Endodermal cell (in vitro differentiated cells): ENCODE results near the gene HMGXB4. TPM values are rescaled to one million over a fixed set of nuclear protein-coding genes. Genes with fewer than 3 reads are reported as not detected.
A peak's percentile ranks its signal among the peaks of the same experiment; 100 is the strongest.

ENCODE experiments used
- DNase-seq: peaks from one replicate; pipeline ENCODE4 v3.0.0-alpha.2; 2017
- H3K27ac ChIP-seq: 2 replicates; pipeline ENCODE4 v1.5.1; 2013; ENCODE audit warnings: mild to moderate bottlenecking, low read depth, low read length, moderate library complexity
- H3K27me3 ChIP-seq: 2 replicates; pipeline ENCODE4 v1.6.1; 2013; ENCODE audit warnings: mild to moderate bottlenecking, low read length, moderate library complexity; ENCODE audit not compliant: insufficient read depth, control insufficient read depth, poor library complexity, severe bottlenecking
- H3K36me3 ChIP-seq: 2 replicates; pipeline ENCODE4 v1.7.0; 2013; ENCODE audit warnings: mild to moderate bottlenecking, low read length, moderate library complexity; ENCODE audit not compliant: control insufficient read depth, insufficient read depth
- H3K4me1 ChIP-seq: one replicate; pipeline ENCODE4 v1.7.0; 2013; ENCODE audit warnings: low read length; ENCODE audit not compliant: control insufficient read depth, insufficient read depth
- H3K4me3 ChIP-seq: 2 replicates; pipeline ENCODE4 v1.5.1; 2013; ENCODE audit warnings: mild to moderate bottlenecking, low read length, moderate library complexity
- H3K9ac ChIP-seq: 2 replicates; pipeline ENCODE4 v1.6.1; 2013; ENCODE audit warnings: mild to moderate bottlenecking, low read length, moderate library complexity; ENCODE audit not compliant: poor library complexity, severe bottlenecking; ENCODE audit errors: extremely low read depth
- H3K9me3 ChIP-seq: 2 replicates; pipeline ENCODE4 v1.6.1; 2013; ENCODE audit warnings: mild to moderate bottlenecking, low read length, moderate library complexity; ENCODE audit not compliant: control insufficient read depth
- H3K27ac Mint-ChIP-seq: 2 replicates; pipeline ENCODE4 v1.8.0; 2020; ENCODE audit warnings: mixed read lengths
- H3K27me3 Mint-ChIP-seq: 2 replicates; pipeline ENCODE4 v1.8.0; 2021; ENCODE audit warnings: mild to moderate bottlenecking, mixed read lengths; ENCODE audit not compliant: insufficient read depth
- H3K36me3 Mint-ChIP-seq: 2 replicates; pipeline ENCODE4 v1.8.0; 2020; ENCODE audit warnings: low read depth, mixed read lengths
- H3K4me1 Mint-ChIP-seq: 2 replicates; pipeline ENCODE4 v1.8.0; 2020; ENCODE audit warnings: mixed read lengths
- H3K4me3 Mint-ChIP-seq: 2 replicates; pipeline ENCODE4 v1.8.0; 2020; ENCODE audit warnings: mild to moderate bottlenecking, moderate library complexity, mixed read lengths
- H3K9me3 Mint-ChIP-seq: 2 replicates; pipeline ENCODE4 v1.8.0; 2020; ENCODE audit warnings: mild to moderate bottlenecking, mixed read lengths
- CTCF ChIP-seq: fragments of 200-600 bp; sonication (generic); conservative IDR thresholded peaks from 2 replicates; pipeline ENCODE4 v1.5.0; 2021; ENCODE audit warnings: antibody characterized with exemption, mild to moderate bottlenecking
- WGBS, 2 experiments: methylation state at CpG; one replicate each; pipeline versions ENCODE4 v1.1.5 to v1.1.7; 2013; ENCODE audit warnings: missing lambda C conversion rate in 2 of 2, mixed read lengths in 1 of 2; ENCODE audit not compliant: insufficient coverage in 1 of 2, insufficient read length in 1 of 2; 5-methylcytosine and 5-hydroxymethylcytosine counted together
- total RNA-seq, 2 donors: library from RNA; stranded (reverse); fragmentation: NEBNext Ultra II Directional in 1 of 2; extraction: Animal tissue kit (Norgen Biotek cat#: 25700) in 1 of 2; gene quantifications; 2 replicates in 1 of 2; 3 replicates in 1 of 2; pipeline ENCODE4 v1.2.1, GENCODE V29; 2021

Gene HMGXB4
- total RNA-seq, 2 donors from 2014 or later, result 36.2 to 58.9 TPM

- H3K27me3 Mint-ChIP-seq, result no peaks in the 10 kb centered on the region
- Histone ChIP-seq H3K27me3 (no peaks in the 10 kb centered on the region), H3K4me3 (no peak overlapping the region), H3K9ac (no peak overlapping the region), H3K9me3 (no peaks in the 10 kb centered on the region), H3K36me3 (peaks cover 8% of the 10 kb centered on the region), H3K4me1 (peaks cover 5% of the 10 kb centered on the region), H3K27ac (no peak overlapping the region)
- TF ChIP-seq CTCF, result no peak
- DNase-seq, result no peak
- H3K4me3 Mint-ChIP-seq, result no peak overlapping the region
- H3K4me1 Mint-ChIP-seq, result peaks cover 5% of the 10 kb centered on the region
- no peaks in the 10 kb centered on the region for H3K9me3 Mint-ChIP-seq
- no peak overlapping the region for H3K27ac Mint-ChIP-seq
- H3K36me3 Mint-ChIP-seq, result peaks cover 34% of the 10 kb centered on the region
- WGBS, 2 experiments, result 88 to 90% methylated on average over 11 to 12 of the region's 12 CpGs
These were observed 78.9 kb downstream of the HMGXB4 start for GRCh38 chr22:35335936-35336781.

- Histone ChIP-seq H3K27ac (no peak overlapping the region), H3K9ac (no peak overlapping the region), H3K9me3 (no peaks in the 10 kb centered on the region), H3K4me1 (peaks cover 5% of the 10 kb centered on the region), H3K27me3 (no peaks in the 10 kb centered on the region), H3K4me3 (no peak overlapping the region), H3K36me3 (peaks cover 8% of the 10 kb centered on the region)
- DNase-seq, result peak; percentile 70
- no peaks in the 10 kb centered on the region for H3K9me3 Mint-ChIP-seq
- H3K4me3 Mint-ChIP-seq, result no peak overlapping the region
- no peaks in the 10 kb centered on the region for H3K27me3 Mint-ChIP-seq
- H3K4me1 Mint-ChIP-seq, result peaks cover 5% of the 10 kb centered on the region
- H3K36me3 Mint-ChIP-seq, result peaks cover 28% of the 10 kb centered on the region
- WGBS, 2 experiments, result 86 to 94% methylated on average over 2 to 4 of the region's 4 CpGs
- H3K27ac Mint-ChIP-seq, result peak overlapping the region; percentile 75
- TF ChIP-seq CTCF, result no peak
These were observed 80.6 kb downstream of the HMGXB4 start for GRCh38 chr22:35337932-35338331.

- Mint-ChIP-seq H3K4me3 (no peak overlapping the region), H3K27ac (no peak overlapping the region), H3K9me3 (no peaks in the 10 kb centered on the region), H3K4me1 (no peaks in the 10 kb centered on the region), H3K36me3 (peaks cover 15% of the 10 kb centered on the region), H3K27me3 (no peaks in the 10 kb centered on the region)
- H3K4me3 ChIP-seq, result no peak overlapping the region
- H3K9ac ChIP-seq, result no peak overlapping the region
- no peak for TF ChIP-seq CTCF
- peaks cover 10% of the 10 kb centered on the region for H3K36me3 ChIP-seq
- no peak overlapping the region for H3K27ac ChIP-seq
- no peak for DNase-seq
- no peaks in the 10 kb centered on the region for H3K27me3 ChIP-seq
- no peaks in the 10 kb centered on the region for H3K4me1 ChIP-seq
- no peaks in the 10 kb centered on the region for H3K9me3 ChIP-seq
- 93 to 95% methylated on average over 18 to 19 of the region's 19 CpGs for WGBS, 2 experiments
These were observed 84.0 kb downstream of the HMGXB4 start for GRCh38 chr22:35341090-35341874.
